HepG2 (cell line): ENCODE measurements around the gene MORC4. TPM values are rescaled to one million over a fixed set of nuclear protein-coding genes. Genes with fewer than 3 reads are reported as not detected.

Source experiments
- DMAP1 ChIP-seq: IDR thresholded peaks from 2 replicates; pipeline ENCODE4 v1.6.1; 2016
- LCORL ChIP-seq, 2 experiments: fragments of 450-650 bp in 1 of 2; sonication (generic) in 1 of 2; formaldehyde crosslinking in 1 of 2; IDR thresholded peaks; 2 replicates each; pipeline versions ENCODE4 v1.5.0 to v1.6.1; 2017 to 2020; ENCODE audit warnings: antibody characterized with exemption in 1 of 2, missing genetic modification reagents in 1 of 2
- MED1 ChIP-seq: sonication (generic); formaldehyde crosslinking; IDR thresholded peaks from 2 replicates; pipeline ENCODE4 v1.4.0; 2020; ENCODE audit warnings: missing genetic modification reagents
- MYNN ChIP-seq: sonication (generic); formaldehyde crosslinking; IDR thresholded peaks from 2 replicates; pipeline ENCODE4 v1.4.0; 2020; ENCODE audit warnings: mild to moderate bottlenecking, low read depth, missing genetic modification reagents
- SOX6 ChIP-seq, 2 experiments: fragments of 450-650 bp in 1 of 2; sonication (generic) in 1 of 2; formaldehyde crosslinking in 1 of 2; IDR thresholded peaks; 2 replicates each; pipeline versions ENCODE4 v1.4.0 to v1.6.1; 2017 to 2020; ENCODE audit warnings: antibody characterized with exemption in 1 of 2, mild to moderate bottlenecking in 1 of 2, missing genetic modification reagents in 1 of 2
- TBX2 ChIP-seq: sonication (generic); formaldehyde crosslinking; IDR thresholded peaks from 2 replicates; pipeline ENCODE4 v1.5.0; 2020; ENCODE audit warnings: missing genetic modification reagents, mild to moderate bottlenecking, borderline replicate concordance
- ZIK1 ChIP-seq: sonication (generic); formaldehyde crosslinking; IDR thresholded peaks from 2 replicates; pipeline ENCODE4 v1.5.0; 2020; ENCODE audit warnings: mild to moderate bottlenecking, low read depth, missing genetic modification reagents, borderline replicate concordance
- ZNF331 ChIP-seq: sonication (generic); formaldehyde crosslinking; IDR thresholded peaks from 2 replicates; pipeline ENCODE4 v1.4.0; 2020; ENCODE audit warnings: missing genetic modification reagents
- ZNF33B ChIP-seq: sonication (generic); formaldehyde crosslinking; IDR thresholded peaks from 2 replicates; pipeline ENCODE4 v1.5.1; 2020; ENCODE audit warnings: mild to moderate bottlenecking, missing genetic modification reagents
- ZNF44 ChIP-seq: sonication (generic); formaldehyde crosslinking; IDR thresholded peaks from 2 replicates; pipeline ENCODE4 v1.5.1; 2020; ENCODE audit warnings: mild to moderate bottlenecking, missing genetic modification reagents
- ZNF562 ChIP-seq: sonication (generic); formaldehyde crosslinking; IDR thresholded peaks from 2 replicates; pipeline ENCODE4 v1.8.0; 2022; ENCODE audit warnings: missing genetic modification reagents, borderline replicate concordance
- polyA plus RNA-seq, 8 experiments: library from polyadenylated mRNA; depleted of rRNA in 3 of 8; stranded (reverse) in 7 of 8; unstranded in 1 of 8; fragments of >200 nt; fragmentation: Illumina TruSeq in 4 of 8; extraction: Trizol in 4 of 8; gene quantifications; 2 replicates each; pipeline versions ENCODE4 v1.2.1 to v1.2.3, GENCODE V29; 2011 to 2016; ENCODE audit warnings: low read depth in 4 of 8, missing spikeins in 1 of 8, mixed read lengths in 1 of 8; ENCODE audit not compliant: insufficient read depth in 1 of 8
- total RNA-seq, 5 experiments: library from RNA; depleted of rRNA; stranded (reverse); fragments of >200 nt; fragmentation: Illumina TruSeq; extraction: Trizol; gene quantifications; 2 replicates each; pipeline ENCODE4 v1.2.3, GENCODE V29; 2016; ENCODE audit warnings: low read depth in 1 of 5
- TF ChIP-seq, protein P1 (sequence below): sonication (generic); formaldehyde crosslinking; IDR thresholded peaks from 2 replicates; pipeline ENCODE4 v1.8.0; 2022; ENCODE audit warnings: low read depth, missing genetic modification reagents
- TF ChIP-seq, protein P2 (sequence below): sonication (generic); formaldehyde crosslinking; IDR thresholded peaks from 2 replicates; pipeline ENCODE4 v1.4.0; 2020; ENCODE audit warnings: mild to moderate bottlenecking, missing genetic modification reagents
- TF ChIP-seq, protein P3 (sequence below): sonication (generic); formaldehyde crosslinking; IDR thresholded peaks from 2 replicates; pipeline ENCODE4 v1.4.0; 2020; ENCODE audit warnings: missing genetic modification reagents
- TF ChIP-seq, protein P4 (sequence below): sonication (generic); formaldehyde crosslinking; IDR thresholded peaks from 2 replicates; pipeline ENCODE4 v1.8.1; 2023; ENCODE audit warnings: mild to moderate bottlenecking, moderate library complexity, missing genetic modification reagents
- TF ChIP-seq, protein P5 (sequence below): sonication (generic); formaldehyde crosslinking; conservative IDR thresholded peaks from 2 replicates; pipeline ENCODE4 v1.8.1; 2023; ENCODE audit warnings: missing genetic modification reagents

The MORC4 gene
- total and polyA plus RNA-seq, 2 of the 13 experiments (the other 11 are each of a cell fraction or from before 2014, with no cell fraction given) = 7.3 to 17.6 TPM

DNA sequence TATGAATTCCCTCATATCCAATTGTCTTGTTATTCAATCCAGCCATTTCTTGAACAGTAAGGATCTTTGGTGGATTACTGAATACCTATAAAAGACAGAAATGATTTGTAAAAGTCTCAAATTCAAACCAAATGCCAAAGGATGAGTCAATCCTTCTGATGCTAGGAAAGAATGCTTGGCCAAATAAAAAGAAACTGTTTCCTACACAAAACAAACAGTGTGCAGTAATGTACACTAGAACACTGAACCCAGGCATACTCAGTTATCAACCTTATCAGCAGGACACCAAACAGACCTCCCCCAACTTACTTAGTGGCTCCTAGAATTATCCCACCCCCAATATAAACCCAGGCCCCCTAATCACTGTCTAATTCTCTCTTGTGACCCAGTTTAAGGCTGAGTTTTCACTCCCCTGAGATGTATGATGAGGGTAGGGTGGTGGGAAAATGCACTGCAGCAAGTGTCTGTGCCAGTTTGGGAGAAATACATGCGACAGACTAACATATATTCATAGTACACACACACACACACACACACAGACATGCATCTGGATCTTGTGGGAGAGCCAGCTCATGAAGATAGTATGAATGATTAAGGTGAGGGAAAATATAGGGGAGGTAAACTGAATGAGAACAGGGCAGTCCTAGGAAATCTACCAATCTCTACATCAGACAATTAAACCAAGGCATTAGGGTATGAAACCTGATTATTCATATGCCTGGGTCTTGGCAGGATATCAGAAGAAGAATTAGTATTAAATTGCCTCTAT is 44.8 kb downstream of the MORC4 start (continued):
- TF ChIP-seq, protein P1, sequence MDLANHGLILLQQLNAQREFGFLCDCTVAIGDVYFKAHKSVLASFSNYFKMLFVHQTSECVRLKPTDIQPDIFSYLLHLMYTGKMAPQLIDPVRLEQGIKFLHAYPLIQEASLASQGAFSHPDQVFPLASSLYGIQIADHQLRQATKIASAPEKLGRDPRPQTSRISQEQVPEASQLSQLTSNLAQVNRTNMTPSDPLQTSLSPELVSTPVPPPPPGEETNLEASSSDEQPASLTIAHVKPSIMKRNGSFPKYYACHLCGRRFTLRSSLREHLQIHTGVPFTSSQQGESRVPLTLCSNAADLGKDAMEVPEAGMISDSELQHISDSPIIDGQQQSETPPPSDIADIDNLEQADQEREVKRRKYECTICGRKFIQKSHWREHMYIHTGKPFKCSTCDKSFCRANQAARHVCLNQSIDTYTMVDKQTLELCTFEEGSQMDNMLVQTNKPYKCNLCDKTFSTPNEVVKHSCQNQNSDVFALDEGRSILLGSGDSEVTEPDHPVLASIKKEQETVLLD (CRISPR knock-in tag) = no peak
- TF ChIP-seq DMAP1 (CRISPR knock-in tag) = no peak
- no peak for TF ChIP-seq TBX2 (CRISPR knock-in tag)
- no peak for TF ChIP-seq LCORL (IDR thresholded peaks at IDR 0.05)
- peak; percentile 64; the same call in 1 of the 2 replicates for TF ChIP-seq LCORL (CRISPR knock-in tag; IDR thresholded peaks at IDR 0.05)
- TF ChIP-seq ZNF33B = no peak
- TF ChIP-seq, protein P2, sequence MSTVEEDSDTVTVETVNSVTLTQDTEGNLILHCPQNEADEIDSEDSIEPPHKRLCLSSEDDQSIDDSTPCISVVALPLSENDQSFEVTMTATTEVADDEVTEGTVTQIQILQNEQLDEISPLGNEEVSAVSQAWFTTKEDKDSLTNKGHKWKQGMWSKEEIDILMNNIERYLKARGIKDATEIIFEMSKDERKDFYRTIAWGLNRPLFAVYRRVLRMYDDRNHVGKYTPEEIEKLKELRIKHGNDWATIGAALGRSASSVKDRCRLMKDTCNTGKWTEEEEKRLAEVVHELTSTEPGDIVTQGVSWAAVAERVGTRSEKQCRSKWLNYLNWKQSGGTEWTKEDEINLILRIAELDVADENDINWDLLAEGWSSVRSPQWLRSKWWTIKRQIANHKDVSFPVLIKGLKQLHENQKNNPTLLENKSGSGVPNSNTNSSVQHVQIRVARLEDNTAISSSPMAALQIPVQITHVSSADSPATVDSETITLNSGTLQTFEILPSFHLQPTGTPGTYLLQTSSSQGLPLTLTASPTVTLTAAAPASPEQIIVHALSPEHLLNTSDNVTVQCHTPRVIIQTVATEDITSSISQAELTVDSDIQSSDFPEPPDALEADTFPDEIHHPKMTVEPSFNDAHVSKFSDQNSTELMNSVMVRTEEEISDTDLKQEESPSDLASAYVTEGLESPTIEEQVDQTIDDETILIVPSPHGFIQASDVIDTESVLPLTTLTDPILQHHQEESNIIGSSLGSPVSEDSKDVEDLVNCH (CRISPR knock-in tag) = no peak
- TF ChIP-seq MED1 (CRISPR knock-in tag) = peak; percentile 47; the same call in 1 of the 2 replicates
- no peak for TF ChIP-seq ZNF562 (CRISPR knock-in tag)
- TF ChIP-seq, protein P3, sequence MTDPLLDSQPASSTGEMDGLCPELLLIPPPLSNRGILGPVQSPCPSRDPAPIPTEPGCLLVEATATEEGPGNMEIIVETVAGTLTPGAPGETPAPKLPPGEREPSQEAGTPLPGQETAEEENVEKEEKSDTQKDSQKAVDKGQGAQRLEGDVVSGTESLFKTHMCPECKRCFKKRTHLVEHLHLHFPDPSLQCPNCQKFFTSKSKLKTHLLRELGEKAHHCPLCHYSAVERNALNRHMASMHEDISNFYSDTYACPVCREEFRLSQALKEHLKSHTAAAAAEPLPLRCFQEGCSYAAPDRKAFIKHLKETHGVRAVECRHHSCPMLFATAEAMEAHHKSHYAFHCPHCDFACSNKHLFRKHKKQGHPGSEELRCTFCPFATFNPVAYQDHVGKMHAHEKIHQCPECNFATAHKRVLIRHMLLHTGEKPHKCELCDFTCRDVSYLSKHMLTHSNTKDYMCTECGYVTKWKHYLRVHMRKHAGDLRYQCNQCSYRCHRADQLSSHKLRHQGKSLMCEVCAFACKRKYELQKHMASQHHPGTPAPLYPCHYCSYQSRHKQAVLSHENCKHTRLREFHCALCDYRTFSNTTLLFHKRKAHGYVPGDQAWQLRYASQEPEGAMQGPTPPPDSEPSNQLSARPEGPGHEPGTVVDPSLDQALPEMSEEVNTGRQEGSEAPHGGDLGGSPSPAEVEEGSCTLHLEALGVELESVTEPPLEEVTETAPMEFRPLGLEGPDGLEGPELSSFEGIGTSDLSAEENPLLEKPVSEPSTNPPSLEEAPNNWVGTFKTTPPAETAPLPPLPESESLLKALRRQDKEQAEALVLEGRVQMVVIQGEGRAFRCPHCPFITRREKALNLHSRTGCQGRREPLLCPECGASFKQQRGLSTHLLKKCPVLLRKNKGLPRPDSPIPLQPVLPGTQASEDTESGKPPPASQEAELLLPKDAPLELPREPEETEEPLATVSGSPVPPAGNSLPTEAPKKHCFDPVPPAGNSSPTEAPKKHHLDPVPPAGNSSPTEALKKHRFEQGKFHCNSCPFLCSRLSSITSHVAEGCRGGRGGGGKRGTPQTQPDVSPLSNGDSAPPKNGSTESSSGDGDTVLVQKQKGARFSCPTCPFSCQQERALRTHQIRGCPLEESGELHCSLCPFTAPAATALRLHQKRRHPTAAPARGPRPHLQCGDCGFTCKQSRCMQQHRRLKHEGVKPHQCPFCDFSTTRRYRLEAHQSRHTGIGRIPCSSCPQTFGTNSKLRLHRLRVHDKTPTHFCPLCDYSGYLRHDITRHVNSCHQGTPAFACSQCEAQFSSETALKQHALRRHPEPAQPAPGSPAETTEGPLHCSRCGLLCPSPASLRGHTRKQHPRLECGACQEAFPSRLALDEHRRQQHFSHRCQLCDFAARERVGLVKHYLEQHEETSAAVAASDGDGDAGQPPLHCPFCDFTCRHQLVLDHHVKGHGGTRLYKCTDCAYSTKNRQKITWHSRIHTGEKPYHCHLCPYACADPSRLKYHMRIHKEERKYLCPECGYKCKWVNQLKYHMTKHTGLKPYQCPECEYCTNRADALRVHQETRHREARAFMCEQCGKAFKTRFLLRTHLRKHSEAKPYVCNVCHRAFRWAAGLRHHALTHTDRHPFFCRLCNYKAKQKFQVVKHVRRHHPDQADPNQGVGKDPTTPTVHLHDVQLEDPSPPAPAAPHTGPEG (CRISPR knock-in tag) = no peak
- no peak for TF ChIP-seq ZIK1 (CRISPR knock-in tag)
- no peak for TF ChIP-seq MYNN (CRISPR knock-in tag)
- TF ChIP-seq ZNF331 = 0 out of 2 replicates have a peak, but pooled peaks have one; percentile 28
- no peak for TF ChIP-seq SOX6 (IDR thresholded peaks at IDR 0.05)
- TF ChIP-seq SOX6 (CRISPR knock-in tag; IDR thresholded peaks at IDR 0.05) = peak; percentile 48; the same call in 1 of the 2 replicates
- no peak for TF ChIP-seq ZNF44 (CRISPR knock-in tag)
- TF ChIP-seq, protein P4, sequence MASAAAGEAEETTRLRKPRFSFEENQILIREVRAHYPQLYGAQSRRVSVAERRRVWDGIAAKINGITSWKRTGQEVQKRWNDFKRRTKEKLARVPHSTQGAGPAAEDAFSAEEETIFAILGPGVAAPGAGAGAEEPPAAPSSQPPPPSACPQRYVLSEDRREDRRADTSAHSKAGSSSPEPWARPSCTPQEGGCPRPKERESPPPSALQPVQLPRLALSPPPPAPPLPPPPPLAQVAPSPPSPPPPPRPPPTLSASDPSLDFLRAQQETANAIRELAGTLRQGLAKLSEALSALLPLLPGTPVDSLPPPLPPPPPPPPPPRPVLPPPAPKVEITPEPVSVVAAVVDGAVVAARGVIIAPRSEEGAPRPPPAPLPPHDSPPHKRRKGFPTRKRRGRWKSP (CRISPR knock-in tag) = no peak
- TF ChIP-seq, protein P5, sequence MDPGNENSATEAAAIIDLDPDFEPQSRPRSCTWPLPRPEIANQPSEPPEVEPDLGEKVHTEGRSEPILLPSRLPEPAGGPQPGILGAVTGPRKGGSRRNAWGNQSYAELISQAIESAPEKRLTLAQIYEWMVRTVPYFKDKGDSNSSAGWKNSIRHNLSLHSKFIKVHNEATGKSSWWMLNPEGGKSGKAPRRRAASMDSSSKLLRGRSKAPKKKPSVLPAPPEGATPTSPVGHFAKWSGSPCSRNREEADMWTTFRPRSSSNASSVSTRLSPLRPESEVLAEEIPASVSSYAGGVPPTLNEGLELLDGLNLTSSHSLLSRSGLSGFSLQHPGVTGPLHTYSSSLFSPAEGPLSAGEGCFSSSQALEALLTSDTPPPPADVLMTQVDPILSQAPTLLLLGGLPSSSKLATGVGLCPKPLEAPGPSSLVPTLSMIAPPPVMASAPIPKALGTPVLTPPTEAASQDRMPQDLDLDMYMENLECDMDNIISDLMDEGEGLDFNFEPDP = no peak
